LNCAP (cell line): ENCODE measurements around the gene NINJ1.

Source experiments
- CTCF ChIP-seq: fragments of 450-650 bp; IDR thresholded peaks from 2 replicates; pipeline ENCODE4 v1.5.1; 2017; ENCODE audit warnings: mild to moderate bottlenecking

NINJ1 gene

GRCh38 chr9:93079371-93079770 lies 54.7 kb downstream of the NINJ1 start:
- no peak for TF ChIP-seq CTCF

GRCh38 chr9:93077811-93078210 lies 56.2 kb downstream of the NINJ1 start:
- no peak for TF ChIP-seq CTCF

- no peak for TF ChIP-seq CTCF
Measured at GRCh38 chr9:93077367-93077766, 56.7 kb downstream of the NINJ1 start.

- no peak for TF ChIP-seq CTCF
Measured at GRCh38 chr9:93076792-93077128, 57.3 kb downstream of the NINJ1 start.

GRCh38 chr9:93076101-93076791 lies 57.8 kb downstream of the NINJ1 start:
- TF ChIP-seq CTCF: no peak

- no peak for TF ChIP-seq CTCF
Measured at GRCh38 chr9:93072383-93072795, 61.7 kb downstream of the NINJ1 start.
